GM19328 (cell line): ENCODE results near the gene SULF2.

Experiments
- ATAC-seq: cut with Tn5 transposase; IDR thresholded peaks from one replicate; pipeline ENCODE4 v1.9.1; 2021; ENCODE audit warnings: mild to moderate bottlenecking, moderate library complexity; ENCODE audit not compliant: unreplicated experiment

The SULF2 gene

DNA sequence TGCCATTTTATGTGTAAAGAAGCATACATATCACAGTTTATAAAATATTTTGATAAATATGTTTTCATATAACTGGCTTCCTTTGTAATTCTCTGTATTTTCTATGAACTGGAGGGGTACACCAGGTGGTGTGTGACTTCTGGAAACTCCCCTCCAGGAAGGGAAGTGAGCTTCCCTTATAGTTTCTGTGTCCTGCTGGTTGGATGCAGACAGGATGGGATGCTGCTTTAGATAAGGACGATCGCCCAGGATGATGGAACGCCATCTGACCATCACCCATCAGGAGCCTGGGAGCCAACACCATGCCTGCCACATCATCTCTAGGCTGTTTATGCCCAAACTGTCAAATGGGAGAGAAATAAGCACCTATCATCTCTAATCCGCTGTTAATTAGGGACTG is 66.1 kb downstream of the SULF2 start:
- no peak for ATAC-seq

GRCh38 chr20:47718398-47718797 is 66.9 kb downstream of the SULF2 start:
- ATAC-seq: no peak

- ATAC-seq: no peak
Observed at GRCh38 chr20:47717421-47717820, 67.9 kb downstream of the SULF2 start.

- ATAC-seq: no peak
Observed at GRCh38 chr20:47713878-47714450, 71.3 kb downstream of the SULF2 start.

GRCh38 chr20:47713163-47713562 is 72.1 kb downstream of the SULF2 start:
- no peak for ATAC-seq

GRCh38 chr20:47711046-47711752 is 74.1 kb downstream of the SULF2 start:
- ATAC-seq: no peak

DNA sequence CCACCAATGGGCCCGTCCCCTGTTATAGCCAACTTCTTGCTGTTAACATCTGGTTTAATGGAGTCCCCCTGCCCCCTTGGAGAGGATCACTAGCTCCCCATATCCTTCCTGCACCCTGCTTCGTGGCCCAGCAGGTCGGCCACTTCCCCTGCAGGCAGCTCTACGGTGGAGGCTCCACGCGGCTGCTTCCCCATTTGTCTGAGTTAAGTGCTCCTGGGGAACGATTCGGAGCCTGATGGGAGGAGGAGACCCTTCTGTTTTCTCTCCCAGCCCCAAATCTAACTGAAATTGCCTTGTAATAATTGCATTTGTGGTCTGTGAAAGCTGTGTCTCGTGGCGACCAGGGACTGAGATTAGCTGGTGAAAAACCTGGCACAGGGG is 74.6 kb downstream of the SULF2 start:
- ATAC-seq: no peak

GRCh38 chr20:47708953-47709833 is 76.1 kb downstream of the SULF2 start:
- ATAC-seq: no peak

DNA sequence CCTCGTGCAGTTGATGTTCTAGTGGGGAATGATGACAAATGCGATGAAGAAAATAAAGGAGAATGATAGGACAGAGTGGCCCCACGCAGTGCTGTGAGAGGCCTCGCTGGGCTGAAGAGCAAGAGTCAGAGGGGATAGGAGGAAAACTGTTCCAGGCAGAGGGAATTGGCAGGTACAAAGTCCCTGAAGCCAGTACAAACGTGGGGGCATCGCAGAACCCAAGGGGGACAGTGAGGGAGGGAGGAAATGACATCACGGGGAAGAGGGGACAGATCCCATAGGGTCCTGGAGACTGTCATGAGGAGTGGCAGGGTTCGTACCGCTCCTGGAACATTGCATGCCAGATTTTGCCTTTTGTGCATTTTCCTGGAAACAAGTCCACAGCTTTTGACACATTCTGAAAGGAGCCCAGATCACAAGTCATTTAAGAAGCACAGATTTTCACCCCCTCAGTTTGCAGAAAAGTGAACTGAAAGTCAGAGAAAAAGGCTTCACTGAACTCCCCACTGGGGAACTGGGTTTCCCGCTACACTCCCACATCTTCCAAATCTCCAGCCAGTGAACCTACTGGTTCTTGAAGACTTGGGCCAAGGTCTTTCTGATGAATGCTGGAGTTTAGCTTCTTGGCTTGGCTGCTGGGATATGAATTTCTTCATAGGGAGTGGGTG is 77.0 kb downstream of the SULF2 start:
- no peak for ATAC-seq

- no peak for ATAC-seq
Observed at GRCh38 chr20:47706345-47706744, 78.9 kb downstream of the SULF2 start.

DNA sequence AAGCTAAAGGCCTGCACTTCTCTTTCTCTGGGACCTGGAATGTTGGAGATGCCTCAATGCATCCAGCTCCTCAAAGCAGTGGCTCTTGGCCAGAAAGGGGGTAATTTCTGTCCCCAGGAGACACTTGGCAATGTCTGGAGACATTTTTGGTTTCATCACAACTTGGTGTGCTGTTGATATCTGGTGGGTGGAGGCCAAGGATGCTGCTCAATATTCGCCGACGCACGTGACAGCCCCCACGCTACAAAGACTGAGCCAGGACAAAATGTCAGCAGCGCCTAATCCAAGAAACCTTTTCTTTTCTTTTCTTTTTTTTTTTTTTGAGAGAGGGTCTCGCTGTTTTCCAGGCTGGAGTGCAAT is 79.8 kb downstream of the SULF2 start:
- no peak for ATAC-seq

DNA sequence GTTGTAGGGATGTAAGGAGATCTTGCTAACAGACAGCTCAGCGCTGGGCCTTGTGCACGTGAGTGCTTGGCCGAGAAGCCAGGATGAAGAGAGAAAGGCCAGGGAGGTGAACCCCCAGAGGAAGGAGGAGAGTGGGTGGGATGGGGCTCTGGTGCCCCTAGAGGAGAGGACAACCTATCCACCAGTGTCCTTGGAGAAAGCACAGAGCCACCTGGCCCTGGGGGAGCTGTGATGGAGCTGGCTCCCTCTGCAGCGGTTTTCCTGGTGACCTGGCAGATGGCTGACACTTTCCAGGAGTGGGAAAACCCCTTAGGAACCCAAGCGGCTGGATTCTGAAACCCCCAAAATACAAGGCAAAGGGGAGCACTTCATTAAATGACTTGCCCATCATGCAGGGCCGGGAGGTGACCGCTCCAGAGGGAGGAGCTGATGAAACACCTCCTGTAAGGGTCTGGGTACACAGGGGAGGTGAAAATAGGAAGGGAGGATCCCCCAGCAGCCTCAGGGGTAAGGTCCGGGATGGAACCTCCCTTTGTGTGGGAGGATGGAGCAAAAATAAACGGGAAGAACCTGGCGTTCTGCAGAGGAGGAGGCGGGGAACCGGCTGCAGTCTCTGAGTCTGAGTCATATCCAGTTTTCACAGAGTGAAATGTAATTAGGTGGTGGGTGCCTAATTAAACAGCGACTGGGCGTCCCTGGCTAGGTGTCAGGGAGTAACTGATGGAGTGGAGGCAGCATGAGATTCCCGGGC is 80.4 kb downstream of the SULF2 start:
- no peak for ATAC-seq

GRCh38 chr20:47703748-47704147 is 81.5 kb downstream of the SULF2 start:
- no peak for ATAC-seq

GRCh38 chr20:47701612-47702011 is 83.7 kb downstream of the SULF2 start:
- ATAC-seq: no peak

DNA sequence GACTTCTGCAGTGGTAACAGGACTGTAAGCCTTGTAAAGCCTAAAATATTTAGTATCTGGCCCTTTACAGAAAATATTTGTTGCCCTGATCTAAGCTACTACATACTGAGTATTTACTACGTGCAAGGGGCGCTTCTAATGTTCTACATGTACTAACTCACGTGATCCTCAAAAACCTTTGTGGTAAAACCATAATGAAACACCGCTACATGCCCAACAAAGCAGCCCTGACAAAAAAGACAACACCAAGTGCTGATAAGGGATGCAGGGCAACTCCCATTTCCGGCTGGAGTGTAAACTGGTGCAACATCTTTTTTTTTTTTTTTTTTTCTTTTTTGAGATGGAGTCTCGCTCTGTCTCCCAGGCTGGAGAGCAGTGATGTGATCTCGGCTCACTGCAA is 85.0 kb downstream of the SULF2 start:
- ATAC-seq: no peak

DNA sequence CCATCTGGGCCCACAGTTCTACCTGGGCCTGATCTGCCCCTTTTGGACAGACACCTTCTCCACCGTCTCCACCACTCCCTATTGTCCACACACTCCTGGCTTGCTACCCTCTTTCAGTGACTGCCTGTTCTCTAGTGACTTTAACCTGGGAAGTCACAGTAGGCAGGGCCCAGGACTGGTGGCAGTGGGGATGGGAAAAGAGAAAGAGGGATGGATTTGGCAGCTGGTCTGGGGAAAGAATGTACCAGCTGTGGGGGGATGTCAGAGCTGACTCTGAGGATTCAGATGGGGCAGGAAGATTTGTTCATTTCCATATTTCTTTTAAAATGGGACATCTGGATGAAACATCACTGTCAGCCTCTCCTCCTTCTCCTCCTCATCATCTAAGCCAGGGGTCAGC is 85.5 kb downstream of the SULF2 start:
- ATAC-seq: no peak

- ATAC-seq: no peak
Observed at GRCh38 chr20:47698142-47698541, 87.1 kb downstream of the SULF2 start.

GRCh38 chr20:47696856-47697255 is 88.4 kb downstream of the SULF2 start:
- ATAC-seq: no peak

- ATAC-seq: no peak
Observed at GRCh38 chr20:47694021-47694818, 91.1 kb downstream of the SULF2 start.

DNA sequence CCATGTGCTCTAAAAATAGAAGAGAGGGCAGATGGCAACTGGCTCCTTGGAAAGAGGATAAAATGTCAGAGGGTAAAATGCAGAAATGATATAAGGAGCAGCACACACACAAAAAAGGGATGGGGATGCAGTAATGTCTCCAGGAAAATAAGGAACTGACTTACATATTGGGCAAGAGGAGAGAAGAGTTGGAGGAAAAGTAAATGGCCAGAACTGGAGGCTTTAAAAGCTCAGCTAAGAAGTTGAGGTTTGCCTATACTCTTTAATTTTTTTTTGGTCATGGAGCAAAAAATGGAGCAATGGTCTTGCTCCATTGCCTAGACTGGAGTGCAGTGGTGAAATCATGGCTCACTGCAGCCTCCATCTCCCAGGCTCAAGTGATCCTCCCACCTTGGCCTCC is 93.7 kb downstream of the SULF2 start:
- no peak for ATAC-seq
